ENCODE data around the gene ZFYVE28. TPM values are rescaled to one million over a fixed set of nuclear protein-coding genes. Genes with fewer than 3 reads are reported as not detected.

Gene ZFYVE28
- total RNA-seq, 1 donor from 2014 or later = 5.6 TPM

- intact Hi-C loops (cut with micrococcal nuclease) = no loop called here
- no peak for DNase-seq
- Histone ChIP-seq H3K9me3 (replicated peaks) (peaks cover 20% of the 10 kb centered on the region), H3K36me3 (no peaks in the 10 kb centered on the region), H3K27ac (replicated peaks) (no peak overlapping the region), H3K4me3 (no peak overlapping the region), H3K27me3 (ENCODE audit: low read depth) (no peaks in the 10 kb centered on the region), H3K4me1 (no peaks in the 10 kb centered on the region)
- TF ChIP-seq, protein P1, sequence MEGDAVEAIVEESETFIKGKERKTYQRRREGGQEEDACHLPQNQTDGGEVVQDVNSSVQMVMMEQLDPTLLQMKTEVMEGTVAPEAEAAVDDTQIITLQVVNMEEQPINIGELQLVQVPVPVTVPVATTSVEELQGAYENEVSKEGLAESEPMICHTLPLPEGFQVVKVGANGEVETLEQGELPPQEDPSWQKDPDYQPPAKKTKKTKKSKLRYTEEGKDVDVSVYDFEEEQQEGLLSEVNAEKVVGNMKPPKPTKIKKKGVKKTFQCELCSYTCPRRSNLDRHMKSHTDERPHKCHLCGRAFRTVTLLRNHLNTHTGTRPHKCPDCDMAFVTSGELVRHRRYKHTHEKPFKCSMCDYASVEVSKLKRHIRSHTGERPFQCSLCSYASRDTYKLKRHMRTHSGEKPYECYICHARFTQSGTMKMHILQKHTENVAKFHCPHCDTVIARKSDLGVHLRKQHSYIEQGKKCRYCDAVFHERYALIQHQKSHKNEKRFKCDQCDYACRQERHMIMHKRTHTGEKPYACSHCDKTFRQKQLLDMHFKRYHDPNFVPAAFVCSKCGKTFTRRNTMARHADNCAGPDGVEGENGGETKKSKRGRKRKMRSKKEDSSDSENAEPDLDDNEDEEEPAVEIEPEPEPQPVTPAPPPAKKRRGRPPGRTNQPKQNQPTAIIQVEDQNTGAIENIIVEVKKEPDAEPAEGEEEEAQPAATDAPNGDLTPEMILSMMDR (IDR thresholded peaks at IDR 0.05; ENCODE audit: borderline replicate concordance) = no peak
Observed at GRCh38 chr4:2347190-2347589, 71.3 kb downstream of the ZFYVE28 start.

DNA sequence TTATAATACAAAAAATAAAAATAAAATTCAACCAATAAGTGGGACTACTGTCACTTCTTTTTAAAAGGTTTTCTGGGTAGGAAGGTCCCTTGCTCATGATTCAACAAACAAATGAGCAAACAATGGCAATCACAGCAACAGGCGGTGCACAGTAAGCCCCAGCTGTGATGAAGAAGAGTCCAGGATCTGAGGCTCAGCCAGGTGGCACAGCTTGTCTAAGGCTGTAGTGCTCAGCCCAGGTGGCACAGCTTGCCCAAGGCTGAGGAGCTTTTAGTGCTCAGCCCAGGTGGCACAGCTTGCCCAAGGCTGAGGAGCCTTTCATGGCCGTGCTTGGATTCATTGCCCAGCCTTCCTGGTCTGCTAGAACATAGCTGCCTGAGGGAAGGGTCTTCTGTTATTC is 75.0 kb downstream of the ZFYVE28 start:
- Histone ChIP-seq H3K36me3 (no peaks in the 10 kb centered on the region), H3K27me3 (ENCODE audit: low read depth) (no peaks in the 10 kb centered on the region), H3K27ac (replicated peaks) (no peak overlapping the region), H3K9me3 (replicated peaks) (peaks cover 20% of the 10 kb centered on the region), H3K4me3 (no peak overlapping the region), H3K4me1 (no peaks in the 10 kb centered on the region)
- DNase-seq = no peak
- TF ChIP-seq, protein P1 (IDR thresholded peaks at IDR 0.05; ENCODE audit: borderline replicate concordance) = no peak
- intact Hi-C loops (cut with micrococcal nuclease) = no loop called here

GRCh38 chr4:2341911-2342652 is 76.4 kb downstream of the ZFYVE28 start:
- H3K4me3 ChIP-seq = no peak overlapping the region
- intact Hi-C loops (cut with micrococcal nuclease) = no loop called here
- DNase-seq = no peak
- no peaks in the 10 kb centered on the region for H3K36me3 ChIP-seq
- no peaks in the 10 kb centered on the region for H3K27me3 ChIP-seq (ENCODE audit: low read depth)
- no peak overlapping the region for H3K27ac ChIP-seq (replicated peaks)
- peaks cover 18% of the 10 kb centered on the region for H3K9me3 ChIP-seq (replicated peaks)
- TF ChIP-seq, protein P1 (IDR thresholded peaks at IDR 0.05; ENCODE audit: borderline replicate concordance) = no peak
- H3K4me1 ChIP-seq = no peaks in the 10 kb centered on the region

- peaks cover 11% of the 10 kb centered on the region for H3K9me3 ChIP-seq (replicated peaks)
- intact Hi-C loops (cut with micrococcal nuclease) = no loop called here
- no peak overlapping the region for H3K27ac ChIP-seq (replicated peaks)
- no peaks in the 10 kb centered on the region for H3K4me1 ChIP-seq
- H3K27me3 ChIP-seq (ENCODE audit: low read depth) = no peaks in the 10 kb centered on the region
- no peaks in the 10 kb centered on the region for H3K36me3 ChIP-seq
- TF ChIP-seq, protein P1 (IDR thresholded peaks at IDR 0.05; ENCODE audit: borderline replicate concordance) = no peak
- DNase-seq = no peak
- H3K4me3 ChIP-seq = no peak overlapping the region
Observed at GRCh38 chr4:2341261-2341841, 77.1 kb downstream of the ZFYVE28 start.

GRCh38 chr4:2340272-2341061 is 78.0 kb downstream of the ZFYVE28 start:
- H3K27ac ChIP-seq (replicated peaks) = no peak overlapping the region
- TF ChIP-seq, protein P1 (IDR thresholded peaks at IDR 0.05; ENCODE audit: borderline replicate concordance) = no peak
- H3K36me3 ChIP-seq = no peaks in the 10 kb centered on the region
- no peaks in the 10 kb centered on the region for H3K27me3 ChIP-seq (ENCODE audit: low read depth)
- no peaks in the 10 kb centered on the region for H3K4me1 ChIP-seq
- H3K9me3 ChIP-seq (replicated peaks) = peaks cover 2% of the 10 kb centered on the region
- intact Hi-C loops (cut with micrococcal nuclease) = no loop called here
- no peak overlapping the region for H3K4me3 ChIP-seq
- no peak for DNase-seq
